ENCODE data around the gene SHC3.

DNA sequence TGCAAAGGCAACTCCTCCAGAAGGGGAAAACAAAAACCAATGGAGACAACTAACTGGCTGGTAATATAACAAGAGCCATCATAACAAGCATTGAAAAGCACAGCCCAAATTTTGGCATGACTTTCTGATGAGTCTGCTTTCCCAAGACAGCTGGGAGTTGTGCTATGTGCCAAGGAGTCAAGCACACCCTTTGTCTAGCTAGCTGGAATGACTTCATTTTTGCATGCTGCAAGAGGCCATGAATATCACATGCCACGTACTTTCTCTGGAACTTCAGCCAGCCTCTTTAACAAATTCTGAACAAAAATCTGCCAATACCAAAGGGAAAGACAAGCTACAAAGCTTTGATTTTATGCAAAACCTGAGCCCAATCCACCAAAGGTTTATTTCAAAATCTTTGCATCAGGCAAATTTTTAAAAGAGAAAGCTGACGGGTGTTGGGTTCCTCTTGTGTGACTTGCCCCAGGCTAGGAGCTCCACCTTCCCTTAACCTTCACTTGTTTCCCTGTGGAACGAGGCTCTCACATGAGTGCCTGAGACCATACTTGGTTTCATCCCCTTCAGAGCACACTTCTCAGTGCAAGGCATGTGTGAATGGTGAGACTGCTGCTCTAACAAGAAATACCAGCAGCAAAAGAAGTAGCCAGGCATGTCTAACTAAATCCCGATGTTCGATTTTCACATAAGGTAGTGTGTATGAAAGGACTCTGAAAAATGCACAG lies 140.1 kb downstream of the SHC3 start:
- no peak for TF ChIP-seq POLR2A (IDR thresholded peaks at IDR 0.05; ENCODE audit: low read length)
- no peak for TF ChIP-seq GATA1 (IDR thresholded peaks at IDR 0.05; ENCODE audit: low read depth, low read length)

Data from erythroblast (primary cell).